22Rv1 (cell line): ENCODE results near the gene L3MBTL4.

Experiments
- H3K27ac ChIP-seq: fragments of 450-650 bp; 2 replicates; pipeline ENCODE4 v1.5.1; 2017
- CTCF ChIP-seq: fragments of 450-650 bp; IDR thresholded peaks from 2 replicates; pipeline ENCODE4 v1.5.1; 2017; ENCODE audit warnings: mild to moderate bottlenecking
- ZFX ChIP-seq: fragments of 450-650 bp; IDR thresholded peaks from 2 replicates; pipeline ENCODE4 v1.6.1; 2017; ENCODE audit warnings: antibody characterized with exemption, borderline replicate concordance

Gene L3MBTL4

GRCh38 chr18:6010921-6011320 is 403.8 kb downstream of the L3MBTL4 start:
- no peak overlapping the region for H3K27ac ChIP-seq
- TF ChIP-seq ZFX (no peak), CTCF (no peak)

DNA sequence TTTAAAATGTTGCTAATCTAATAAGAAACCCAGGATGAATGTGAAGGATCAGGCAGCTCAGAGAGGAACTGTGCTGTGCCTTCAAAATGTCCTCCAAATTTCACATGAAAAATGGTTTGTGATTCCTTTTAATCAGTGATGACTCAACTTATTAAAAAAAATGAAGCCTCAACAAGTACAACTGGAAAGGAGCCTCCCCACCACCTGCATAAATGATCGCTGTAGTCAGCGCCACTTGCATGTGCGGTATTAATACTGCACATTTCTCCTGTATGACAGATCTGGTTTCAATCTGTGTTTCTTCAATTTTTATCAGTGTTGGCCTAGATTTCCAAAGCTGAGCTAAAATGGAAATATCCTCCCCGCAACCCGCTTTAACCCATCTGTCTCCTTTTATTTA is 404.4 kb downstream of the L3MBTL4 start:
- no peak for TF ChIP-seq ZFX
- TF ChIP-seq CTCF = no peak
- no peak overlapping the region for H3K27ac ChIP-seq

- TF ChIP-seq ZFX (no peak), CTCF (no peak)
- H3K27ac ChIP-seq = no peak overlapping the region
Observed at GRCh38 chr18:6009756-6010155, 405.0 kb downstream of the L3MBTL4 start.

DNA sequence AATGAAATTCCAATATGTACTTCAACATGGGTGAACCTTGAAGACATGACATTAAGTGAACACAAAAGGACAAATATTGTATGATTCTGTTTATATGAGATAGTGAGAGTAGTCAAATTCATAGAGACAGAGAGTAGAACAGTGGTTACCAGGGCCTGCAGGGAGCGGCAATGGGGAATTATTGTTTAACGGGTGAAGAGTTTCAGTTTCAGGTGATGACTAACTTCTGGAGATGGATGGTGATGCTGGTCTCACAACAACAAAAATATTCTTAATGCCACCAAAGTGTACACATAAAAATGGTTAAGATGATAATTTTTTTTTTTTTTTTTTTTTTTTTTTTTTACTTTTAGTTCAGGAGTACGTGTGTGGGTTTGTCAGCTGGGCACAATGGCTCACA is 410.0 kb downstream of the L3MBTL4 start:
- TF ChIP-seq ZFX (no peak), CTCF (no peak)
- H3K27ac ChIP-seq = no peak overlapping the region

DNA sequence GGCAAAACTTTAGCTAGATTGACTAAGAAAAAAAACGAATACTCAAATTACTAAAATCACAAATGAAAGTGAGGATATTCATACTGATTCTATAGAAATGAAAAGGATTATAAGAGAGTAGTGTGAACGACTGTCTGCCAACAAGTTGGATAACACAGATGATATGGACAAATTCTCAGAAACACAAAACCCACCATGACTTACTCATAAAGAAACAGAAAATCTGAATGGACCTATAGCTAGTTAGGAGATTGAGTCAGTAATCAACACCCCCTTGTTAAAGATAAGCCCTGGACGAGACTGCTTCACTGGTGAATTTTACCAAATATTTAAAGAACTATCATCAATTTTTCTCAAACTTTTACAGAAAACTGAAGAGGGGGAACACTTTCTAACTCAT is 410.6 kb downstream of the L3MBTL4 start:
- H3K27ac ChIP-seq = no peak overlapping the region
- TF ChIP-seq ZFX (no peak), CTCF (no peak)

DNA sequence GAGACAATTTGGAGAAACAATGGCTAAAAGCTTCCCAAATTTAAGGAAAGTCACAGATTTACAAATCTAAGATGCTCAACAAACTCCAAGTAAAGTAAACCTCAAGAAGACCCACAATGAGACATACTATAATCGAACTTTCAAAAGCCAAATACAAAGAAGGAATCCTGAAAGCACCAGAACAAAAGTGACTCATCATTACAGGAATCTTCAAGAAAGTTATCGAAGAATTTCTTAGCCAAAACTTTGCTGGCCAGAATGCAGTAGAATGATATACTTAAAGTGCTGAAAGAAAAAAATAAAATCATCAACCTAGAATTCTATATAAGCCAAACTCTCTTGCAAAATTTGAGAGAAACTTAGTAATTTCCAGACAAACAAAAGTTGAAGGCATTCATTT is 412.8 kb downstream of the L3MBTL4 start:
- H3K27ac ChIP-seq = no peak overlapping the region
- TF ChIP-seq CTCF = no peak
- TF ChIP-seq ZFX = no peak

GRCh38 chr18:5998907-5999306 is 415.8 kb downstream of the L3MBTL4 start:
- H3K27ac ChIP-seq = no peak overlapping the region
- no peak for TF ChIP-seq ZFX
- no peak for TF ChIP-seq CTCF
